HCT116 (cell line): Measurements from ENCODE around the gene NEK5. TPM values are rescaled to one million over a fixed set of nuclear protein-coding genes. Genes with fewer than 3 reads are reported as not detected.

Experiments used
- ATAC-seq: fragments of 200-7000 bp; cut with Tn5 transposase; 2 replicates; pipeline ENCODE4 v1.9.1; 2020; ENCODE audit warnings: mild to moderate bottlenecking, moderate library complexity
- BruUV-seq: library from RNA; stranded (reverse); fragments of 400-500 nt; replicated peaks from 2 replicates; lab custom pipeline; 2021; lab: Mats Ljungman, UMichigan
- CTCF ChIA-PET: fragments of 300-600 bp; sonication (Branson Sonifier 250); formaldehyde crosslinking; loops from one replicate; lab custom pipeline; 2021; ENCODE audit warnings: antibody characterized with exemption; lab: Charles Lee
- POLR2A ChIA-PET: fragments of 300-600, 350-600 bp; sonication (Branson Sonifier 250); formaldehyde crosslinking; loops from one replicate; lab custom pipeline; 2021; ENCODE audit warnings: antibody characterized with exemption; lab: Charles Lee
- RAD21 ChIA-PET, 2 experiments: fragments of 300-600 bp; sonication (Branson Sonifier 250); formaldehyde crosslinking; loops; one replicate each; lab custom pipeline; 2023; ENCODE audit warnings: low total read pairs in 2 of 2; ENCODE audit not compliant: uncharacterized antibody in 2 of 2, unreplicated experiment in 2 of 2, low non-redundant PET in 1 of 2; lab: Charles Lee
- DNase-seq: peaks from one replicate; pipeline ENCODE4 v3.0.0-alpha.2; 2010; ENCODE audit warnings: low read depth, low spot score
- H2AFZ ChIP-seq: fragments of 200-600 bp; shearing (Covaris generic), sonication (generic); 2 replicates; pipeline ENCODE4 v1.6.1; 2017; ENCODE audit warnings: low read depth, mixed run types, mixed read lengths, antibody characterized with exemption, low read length; ENCODE audit not compliant: poor library complexity, severe bottlenecking
- H3K27ac ChIP-seq: 2 replicates; pipeline ENCODE4 v1.5.1; 2012; ENCODE audit warnings: low read depth, low read length
- H3K27me3 ChIP-seq: fragments of 200-600 bp; sonication (generic); 2 replicates; pipeline ENCODE4 v1.6.1; 2016; ENCODE audit warnings: mixed run types, low read length, mixed read lengths; ENCODE audit not compliant: insufficient read depth
- H3K36me3 ChIP-seq, 2 experiments: fragments of 200-500 bp in 1 of 2; fragments of 200-600 bp in 1 of 2; sonication (Bioruptor generic) in 1 of 2; sonication (generic) in 1 of 2; 2 replicates each; pipeline versions ENCODE4 v1.5.1 to v1.6.1; 2014 to 2016; ENCODE audit warnings: low read length in 2 of 2, inconsistent platforms in 1 of 2, mixed read lengths in 1 of 2, mixed run types in 1 of 2; ENCODE audit not compliant: insufficient read depth in 2 of 2, control insufficient read depth in 1 of 2
- H3K4me1 ChIP-seq, 2 experiments: fragments of 200-600 bp in 1 of 2; sonication (generic) in 1 of 2; 2 replicates each; pipeline versions ENCODE4 v1.5.1 to v1.6.1; 2012 to 2017; ENCODE audit warnings: low read length in 2 of 2, inconsistent platforms in 1 of 2, mild to moderate bottlenecking in 1 of 2, mixed read lengths in 1 of 2, mixed run types in 1 of 2, moderate library complexity in 1 of 2; ENCODE audit not compliant: insufficient read depth in 2 of 2, control insufficient read depth in 1 of 2
- H3K4me2 ChIP-seq: fragments of 200-600 bp; sonication (generic); 2 replicates; pipeline ENCODE4 v1.6.1; 2017; ENCODE audit warnings: mixed run types, low read length, mixed read lengths
- H3K4me3 ChIP-seq, 2 experiments: fragments of 200-600 bp in 1 of 2; sonication (generic) in 1 of 2; replicated peaks in 1 of 2; 2 replicates each; pipeline ENCODE4 v1.5.1; 2011 to 2016; ENCODE audit warnings: low read length in 2 of 2, control low read depth in 1 of 2, low read depth in 1 of 2, mild to moderate bottlenecking in 1 of 2, mixed read lengths in 1 of 2, mixed run types in 1 of 2
- H3K79me2 ChIP-seq: fragments of 200-600 bp; sonication (generic); 2 replicates; pipeline ENCODE4 v1.6.1; 2017; ENCODE audit warnings: mild to moderate bottlenecking, mixed run types, low read length, moderate library complexity, mixed read lengths; ENCODE audit not compliant: insufficient read depth
- H3K9ac ChIP-seq: fragments of 200-600 bp; sonication (generic); 2 replicates; pipeline ENCODE4 v1.6.1; 2016; ENCODE audit warnings: low read length, mixed read lengths
- H3K9me2 ChIP-seq: fragments of 200-600 bp; sonication (generic), shearing (Covaris generic); 2 replicates; pipeline ENCODE4 v1.6.1; 2017; ENCODE audit warnings: mixed run types, mild to moderate bottlenecking, moderate library complexity; ENCODE audit not compliant: insufficient read depth
- H3K9me3 ChIP-seq, 2 experiments: fragments of 200-500 bp in 1 of 2; fragments of 200-600 bp in 1 of 2; sonication (Bioruptor generic) in 1 of 2; sonication (generic) in 1 of 2; 2 replicates each; pipeline ENCODE4 v1.6.1; 2014 to 2017; ENCODE audit warnings: low read length in 2 of 2, mixed read lengths in 2 of 2, inconsistent platforms in 1 of 2, low read depth in 1 of 2, mild to moderate bottlenecking in 1 of 2, mixed run types in 1 of 2, moderate library complexity in 1 of 2; ENCODE audit not compliant: control insufficient read depth in 1 of 2, insufficient read depth in 1 of 2
- H4K20me1 ChIP-seq: fragments of 200-600 bp; sonication (generic), shearing (Covaris generic); 2 replicates; pipeline ENCODE4 v1.6.1; 2017; ENCODE audit warnings: mixed run types, mild to moderate bottlenecking, moderate library complexity; ENCODE audit not compliant: insufficient read depth
- ATF3 ChIP-seq: IDR thresholded peaks from 2 replicates; pipeline ENCODE4 v1.6.1; 2012
- CBX3 ChIP-seq: IDR thresholded peaks from 2 replicates; pipeline ENCODE4 v1.6.1; 2012; ENCODE audit warnings: low read depth
- CEBPB ChIP-seq: IDR thresholded peaks from 2 replicates; pipeline ENCODE4 v1.6.1; 2012; ENCODE audit warnings: low read depth
- CTCF ChIP-seq, 3 experiments: fragments of 200-600 bp in 1 of 3; sonication (generic) in 1 of 3; IDR thresholded peaks in 2 of 3; conservative IDR thresholded peaks in 1 of 3; 2 replicates each; pipeline ENCODE4 v1.5.1; 2012 to 2017; ENCODE audit warnings: low read depth in 2 of 3, low read length in 2 of 3, antibody characterized with exemption in 1 of 3, borderline replicate concordance in 1 of 3, control low read depth in 1 of 3, mild to moderate bottlenecking in 1 of 3, mixed read lengths in 1 of 3, mixed run types in 1 of 3, moderate library complexity in 1 of 3; ENCODE audit not compliant: insufficient read depth in 1 of 3
- EGR1 ChIP-seq: IDR thresholded peaks from 2 replicates; pipeline ENCODE4 v1.6.1; 2012; ENCODE audit warnings: low read depth
- ELF1 ChIP-seq: IDR thresholded peaks from 2 replicates; pipeline ENCODE4 v1.6.1; 2012; ENCODE audit warnings: low read depth, borderline replicate concordance
- EZH2 ChIP-seq: fragments of 200-600 bp; sonication (generic); IDR thresholded peaks from 2 replicates; pipeline ENCODE4 v1.6.1; 2017; ENCODE audit warnings: antibody characterized with exemption, mixed run types
- EZH2phosphoT487 ChIP-seq: fragments of 200-600 bp; IDR thresholded peaks from 2 replicates; pipeline ENCODE4 v1.6.1; 2018; ENCODE audit warnings: antibody characterized with exemption, borderline replicate concordance
- FOSL1 ChIP-seq: IDR thresholded peaks from 2 replicates; pipeline ENCODE4 v1.6.1; 2012; ENCODE audit warnings: low read depth
- JUND ChIP-seq: IDR thresholded peaks from 2 replicates; pipeline ENCODE4 v1.6.1; 2012
- MAX ChIP-seq: IDR thresholded peaks from 2 replicates; pipeline ENCODE4 v1.6.1; 2012
- POLR2A ChIP-seq: IDR thresholded peaks from 2 replicates; pipeline ENCODE4 v1.7.0; 2011; ENCODE audit warnings: borderline replicate concordance; ENCODE audit not compliant: insufficient read depth, insufficient read length; ENCODE audit errors: extremely low read depth
- POLR2AphosphoS5 ChIP-seq: IDR thresholded peaks from 2 replicates; pipeline ENCODE4 v1.6.1; 2011; ENCODE audit warnings: mild to moderate bottlenecking, low read depth, low read length, moderate library complexity
- RAD21 ChIP-seq: IDR thresholded peaks from 2 replicates; pipeline ENCODE4 v1.6.1; 2012; ENCODE audit warnings: low read depth, mild to moderate bottlenecking
- REST ChIP-seq: IDR thresholded peaks from 2 replicates; pipeline ENCODE4 v1.6.1; 2012; ENCODE audit warnings: low read depth
- SIN3A ChIP-seq: IDR thresholded peaks from 2 replicates; pipeline ENCODE4 v1.6.1; 2012; ENCODE audit warnings: low read depth
- SRF ChIP-seq: IDR thresholded peaks from 2 replicates; pipeline ENCODE4 v1.6.1; 2012; ENCODE audit warnings: low read depth
- TCF7L2 ChIP-seq: IDR thresholded peaks from 2 replicates; pipeline ENCODE4 v1.7.0; 2011; ENCODE audit warnings: borderline replicate concordance, inconsistent platforms; ENCODE audit not compliant: insufficient read depth, insufficient read length; ENCODE audit errors: extremely low read depth
- ZBTB33 ChIP-seq: IDR thresholded peaks from 2 replicates; pipeline ENCODE4 v1.6.1; 2011; ENCODE audit warnings: mild to moderate bottlenecking, low read length, moderate library complexity; ENCODE audit not compliant: insufficient replicate concordance; ENCODE audit errors: extremely low read depth
- ZNF274 ChIP-seq: fragments of 200-500 bp; sonication (Bioruptor generic); IDR thresholded peaks from 2 replicates; pipeline ENCODE4 v1.6.1; 2014; ENCODE audit warnings: mild to moderate bottlenecking, low read depth, low read length, inconsistent platforms
- intact Hi-C: fragments of 100-400 bp; cut with micrococcal nuclease; formaldehyde crosslinking; loops from 2 replicates; pipeline ENCODE4 v1.10.0; 2022
- total RNA-seq: library from RNA; stranded (reverse); gene quantifications from one replicate; pipeline ENCODE4 v1.2.1, GENCODE V29; 2021; ENCODE audit not compliant: unreplicated experiment

NEK5 gene
- total RNA-seq, 1 experiment from 2014 or later: 1.5 TPM

GRCh38 chr13:52096062-52096461 lies 32.8 kb downstream of the NEK5 start:
- RAD21 ChIA-PET: no interaction called here
- POLR2A ChIA-PET: no interaction called here
- H3K27ac ChIP-seq: no peak overlapping the region
- CTCF ChIA-PET: no interaction called here
- TF ChIP-seq SRF: no peak
- no peak for TF ChIP-seq JUND
- TF ChIP-seq SIN3A: no peak
- TF ChIP-seq POLR2AphosphoS5: no peak
- no peak for TF ChIP-seq RAD21
- no peak for TF ChIP-seq MAX
- TF ChIP-seq EGR1: no peak
- TF ChIP-seq CBX3: no peak
- no peak for TF ChIP-seq POLR2A
- TF ChIP-seq EZH2phosphoT487: no peak
- no peak for TF ChIP-seq FOSL1
- no peak for TF ChIP-seq CTCF (IDR thresholded peaks at IDR 0.05 in 2 of 3, conservative IDR thresholded peaks at IDR 0.05 in 1 of 3; ENCODE audit: borderline replicate concordance in 1 of 3, insufficient read depth in 1 of 3, low read depth in 2 of 3, low read length in 2 of 3)
- no peak for TF ChIP-seq ELF1
- TF ChIP-seq EZH2: no peak
- no peak for TF ChIP-seq REST
- no peak for TF ChIP-seq ATF3
- no peak for TF ChIP-seq ZBTB33
- TF ChIP-seq ZNF274: no peak
- no peak for TF ChIP-seq TCF7L2
- TF ChIP-seq CEBPB: no peak
- no peaks in the 10 kb centered on the region for H3K79me2 ChIP-seq
- BruUV-seq: no TSS peak
- no peaks in the 10 kb centered on the region for H3K4me1 ChIP-seq
- intact Hi-C loops: no loop called here
- H2AFZ ChIP-seq: no peak overlapping the region
- no peak for ATAC-seq
- no peak overlapping the region for H3K4me2 ChIP-seq
- H3K4me3 ChIP-seq: no peak overlapping the region
- H3K36me3 ChIP-seq: no peaks in the 10 kb centered on the region
- no peaks in the 10 kb centered on the region for H3K27me3 ChIP-seq
- no peaks in the 10 kb centered on the region for H3K9me2 ChIP-seq
- no peak for DNase-seq
- no peak overlapping the region for H3K9ac ChIP-seq
- no peaks in the 10 kb centered on the region for H3K9me3 ChIP-seq
- no peaks in the 10 kb centered on the region for H4K20me1 ChIP-seq
